GM12878 (cell line): ENCODE results near the gene GALNT6. TPM values are rescaled to one million over a fixed set of nuclear protein-coding genes. Genes with fewer than 3 reads are reported as not detected.

Experiments used
- ATAC-seq: fragments of 200-7000 bp; cut with Tn5 transposase; 3 replicates; pipeline ENCODE4 v1.9.1; 2020; ENCODE audit warnings: mild to moderate bottlenecking, moderate library complexity
- BruUV-seq: library from RNA; stranded (reverse); fragments of 400-500 nt; replicated peaks from 2 replicates; lab custom pipeline; 2021; lab: Mats Ljungman, UMichigan
- CTCF ChIA-PET: fragments of 300-600 bp; sonication (Branson Sonifier 250); formaldehyde crosslinking; extraction: SDS; loops from one replicate; lab custom pipeline; 2021; ENCODE audit warnings: inconsistent platforms; lab: Yijun Ruan, JAX
- POLR2A ChIA-PET: fragments of 350-600 bp; formaldehyde crosslinking; extraction: SDS; loops from one replicate; lab custom pipeline; 2021; ENCODE audit warnings: inconsistent platforms; lab: Charles Lee
- RAD21 ChIA-PET: fragments of 300-600 bp; sonication (Branson Sonifier 250); formaldehyde crosslinking; loops from one replicate; lab custom pipeline; 2023; ENCODE audit warnings: antibody characterized with exemption; ENCODE audit not compliant: unreplicated experiment; lab: Charles Lee
- SMC1A ChIA-PET: fragments of 300-600 bp; sonication (Branson Sonifier 250); formaldehyde crosslinking; loops from one replicate; lab custom pipeline; 2023; ENCODE audit not compliant: unreplicated experiment, uncharacterized antibody; lab: Charles Lee
- DNase-seq: peaks from one replicate; pipeline ENCODE4 v3.0.0-alpha.2; 2011; ENCODE audit warnings: low read depth, low spot score
- FAIRE-seq: peaks from 3 replicates; lab custom pipeline; 2011; peaks lifted over from hg19 to GRCh38; lab: Jason Lieb, UNC
- H2AFZ ChIP-seq: 2 replicates; pipeline ENCODE4 v1.6.0; 2011; ENCODE audit warnings: low read depth, low read length, control low read depth; ENCODE audit not compliant: control insufficient read depth
- H3K27ac ChIP-seq: 2 replicates; pipeline ENCODE4 v1.5.1; 2011; ENCODE audit warnings: control low read depth; ENCODE audit not compliant: control insufficient read depth, insufficient read depth
- H3K27me3 ChIP-seq, 2 experiments: replicated peaks in 1 of 2; 2 replicates each; pipeline versions ENCODE4 v1.6.0 to v1.6.1; 2011; ENCODE audit warnings: low read length in 1 of 2; ENCODE audit not compliant: control insufficient read depth in 2 of 2, insufficient read depth in 2 of 2
- H3K36me3 ChIP-seq, 2 experiments: 2 replicates each; pipeline ENCODE4 v1.5.1; 2011; ENCODE audit warnings: low read length in 1 of 2; ENCODE audit not compliant: control insufficient read depth in 2 of 2, insufficient read depth in 2 of 2
- H3K4me1 ChIP-seq: 2 replicates; pipeline ENCODE4 v1.6.1; 2011; ENCODE audit warnings: mild to moderate bottlenecking, low read length, moderate library complexity, mixed read lengths; ENCODE audit not compliant: control insufficient read depth, insufficient read depth
- H3K4me2 ChIP-seq: 2 replicates; pipeline ENCODE4 v1.6.0; 2011; ENCODE audit warnings: control low read depth; ENCODE audit not compliant: control insufficient read depth, insufficient read depth
- H3K4me3 ChIP-seq: fragments of 200-600 bp; sonication (generic); 2 replicates; pipeline ENCODE4 v1.5.1; 2016
- H3K79me2 ChIP-seq: 2 replicates; pipeline ENCODE4 v1.6.0; 2011; ENCODE audit warnings: low read length; ENCODE audit not compliant: control insufficient read depth, insufficient read depth
- H3K9ac ChIP-seq: 2 replicates; pipeline ENCODE4 v1.8.0; 2011; ENCODE audit warnings: low read length, control low read depth, mixed read lengths; ENCODE audit not compliant: control insufficient read depth, insufficient read depth
- H3K9me3 ChIP-seq: replicated peaks from 3 replicates; pipeline ENCODE4 v1.5.1; 2011; ENCODE audit warnings: mild to moderate bottlenecking, low read length; ENCODE audit not compliant: control insufficient read depth, insufficient read depth
- H4K20me1 ChIP-seq: 2 replicates; pipeline ENCODE4 v1.6.0; 2011; ENCODE audit not compliant: control insufficient read depth, insufficient read depth
- ASH2L ChIP-seq: fragments of 300-600, 200-600 bp; sonication (generic); IDR thresholded peaks from 2 replicates; pipeline ENCODE4 v1.6.1; 2017; ENCODE audit warnings: low read depth, mild to moderate bottlenecking, borderline replicate concordance
- CBX3 ChIP-seq: fragments of 200-600 bp; sonication (generic); IDR thresholded peaks from 2 replicates; pipeline ENCODE4 v1.6.1; 2016; ENCODE audit warnings: low read depth, borderline replicate concordance
- FOXM1 ChIP-seq: IDR thresholded peaks from 2 replicates; pipeline ENCODE4 v1.6.1; 2012; ENCODE audit warnings: low read depth, mild to moderate bottlenecking, inconsistent platforms, low read length, moderate library complexity
- KDM1A ChIP-seq: fragments of 200-600 bp; sonication (generic); IDR thresholded peaks from 2 replicates; pipeline ENCODE4 v1.6.1; 2016; ENCODE audit warnings: borderline replicate concordance
- MTA2 ChIP-seq: fragments of 450-650 bp; IDR thresholded peaks from 2 replicates; pipeline ENCODE4 v1.6.1; 2016; ENCODE audit warnings: low read depth, mild to moderate bottlenecking, moderate library complexity
- NFIC ChIP-seq: IDR thresholded peaks from 2 replicates; pipeline ENCODE4 v1.6.1; 2012; ENCODE audit warnings: low read depth, mild to moderate bottlenecking, inconsistent platforms, low read length, moderate library complexity
- NR2F1 ChIP-seq: fragments of 450-650 bp; conservative IDR thresholded peaks from 2 replicates; pipeline ENCODE4 v1.6.1; 2017; ENCODE audit warnings: mild to moderate bottlenecking
- SREBF1 ChIP-seq: IDR thresholded peaks from 2 replicates; pipeline ENCODE4 v1.6.1; 2012; ENCODE audit warnings: mild to moderate bottlenecking, low read length
- WRNIP1 ChIP-seq: IDR thresholded peaks from 2 replicates; pipeline ENCODE4 v1.6.1; 2011; ENCODE audit warnings: low read depth, low read length, improper control_type of control experiment, borderline replicate concordance
- WGBS: methylation state at CpG from one replicate; pipeline ENCODE4 v1.1.6; 2016; ENCODE audit warnings: low lambda C conversion rate; ENCODE audit not compliant: insufficient replicate concordance, insufficient coverage; ENCODE audit errors: missing lambda C conversion rate; 5-methylcytosine and 5-hydroxymethylcytosine counted together
- in situ Hi-C: fragments of 300-500 bp; cut with MboI; formaldehyde crosslinking; loops from 9 replicates; pipeline ENCODE4 v1.14.3; 2018; ENCODE audit warnings: mixed read lengths
- intact Hi-C: fragments of 100-400 bp; cut with micrococcal nuclease; formaldehyde crosslinking; loops from one replicate; pipeline ENCODE4 v1.14.2; 2022; ENCODE audit not compliant: unreplicated experiment
- polyA plus RNA-seq, 11 experiments: library from polyadenylated mRNA; depleted of rRNA in 4 of 11; unstranded in 6 of 11; stranded (reverse) in 5 of 11; fragments of >200 nt; fragmentation: Nextera tagmentation in 4 of 11; fragmentation: Illumina TruSeq in 1 of 11; extraction: Ambion mirVana in 4 of 11; extraction: Trizol in 1 of 11; gene quantifications; 1 replicate in 1 of 11; 2 replicates in 10 of 11; pipeline versions ENCODE4 v1.2.1 to v1.2.3, GENCODE V29; 2011 to 2016; ENCODE audit warnings: inconsistent platforms in 2 of 11, missing spikeins in 2 of 11, low read depth in 1 of 11
- total RNA-seq, 4 experiments: library from RNA; depleted of rRNA in 3 of 4; stranded (reverse); fragments of >200 nt in 3 of 4; fragmentation: Illumina TruSeq in 1 of 4; extraction: Trizol in 1 of 4; gene quantifications; 2 replicates each; pipeline versions ENCODE4 v1.2.1 to v1.2.3, GENCODE V29; 2013 to 2021
- TF ChIP-seq, protein P1 (sequence below): fragments of 450-650 bp; IDR thresholded peaks from 2 replicates; pipeline ENCODE4 v1.6.1; 2018; ENCODE audit warnings: mild to moderate bottlenecking, low read depth, moderate library complexity; ENCODE audit not compliant: partially characterized antibody
- TF ChIP-seq, protein P2 (sequence below): IDR thresholded peaks from 2 replicates; pipeline ENCODE4 v1.6.1; 2011; ENCODE audit warnings: low read depth, low read length, improper control_type of control experiment, borderline replicate concordance
- TF ChIP-seq, protein P3 (sequence below): IDR thresholded peaks from 2 replicates; pipeline ENCODE4 v1.6.1; 2011; ENCODE audit warnings: borderline replicate concordance, low read depth, mild to moderate bottlenecking, moderate library complexity, low read length; ENCODE audit not compliant: insufficient read depth, poor library complexity, severe bottlenecking
- TF ChIP-seq, protein P4 (sequence below): fragments of 450-650 bp; IDR thresholded peaks from 2 replicates; pipeline ENCODE4 v1.6.1; 2017; ENCODE audit warnings: mild to moderate bottlenecking, moderate library complexity

Gene GALNT6
- total and polyA plus RNA-seq, 10 of the 15 experiments (the other 5 are each of a cell fraction or from before 2014, with no cell fraction given) = 6.6 to 40.4 (median 23.7) TPM

DNA sequence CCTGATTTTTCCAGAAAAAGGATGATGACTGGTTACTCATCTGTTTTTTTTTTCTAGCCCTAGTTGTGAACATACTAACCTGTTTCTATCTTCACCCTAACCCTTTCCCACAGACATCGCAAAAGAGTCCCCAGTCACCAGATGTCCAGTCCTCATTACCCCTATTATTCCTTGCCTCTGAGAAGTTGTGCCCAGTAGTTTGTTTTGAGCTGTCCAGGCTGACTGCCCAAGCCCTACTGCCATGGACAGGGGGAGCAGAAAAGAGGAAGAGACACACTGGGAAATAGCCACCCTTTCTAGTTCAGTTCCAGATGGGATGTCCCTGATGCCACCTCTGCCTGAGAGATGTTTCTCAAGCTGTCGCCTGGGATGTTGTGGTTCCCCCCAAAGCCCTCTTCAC is 30.9 kb downstream of the GALNT6 start:
- Histone ChIP-seq H3K4me3 (no peak overlapping the region), H3K9ac (no peak overlapping the region), H3K4me2 (no peak overlapping the region), H3K4me1 (peaks cover 21% of the 10 kb centered on the region), H3K27me3 (no peaks in the 10 kb centered on the region), H3K79me2 (no peaks in the 10 kb centered on the region), H3K9me3 (peaks cover 2% of the 10 kb centered on the region; the same call in 2 of the 3 replicates), H2AFZ (no peak overlapping the region), H3K36me3 (peaks cover 0 to 10% of the 10 kb centered on the region in 2 experiments), H3K27ac (no peak overlapping the region)
- intact Hi-C loops = no loop called here
- no peak for FAIRE-seq
- ChIA-PET SMC1A (interaction anchor here (1.3 kb wide), 1 partner anchor 23 kb away, joined by 3 read pairs; no protein-coding TSS in a partner anchor), POLR2A (no interaction called here), RAD21 (no interaction called here), CTCF (interaction anchor here (1.6 to 3.7 kb wide), 2 partner anchors 11 to 18 kb away, joined by 4 to 18 read pairs; no protein-coding TSS in a partner anchor)
- no TSS peak for BruUV-seq
- DNase-seq = no peak
- in situ Hi-C loops = no loop called here
- TF ChIP-seq SREBF1 (no peak), FOXM1 (no peak), KDM1A (no peak), NFIC (no peak), NR2F1 (no peak), CBX3 (no peak), WRNIP1 (no peak), ASH2L (no peak), MTA2 (no peak)
- TF ChIP-seq, protein P1, sequence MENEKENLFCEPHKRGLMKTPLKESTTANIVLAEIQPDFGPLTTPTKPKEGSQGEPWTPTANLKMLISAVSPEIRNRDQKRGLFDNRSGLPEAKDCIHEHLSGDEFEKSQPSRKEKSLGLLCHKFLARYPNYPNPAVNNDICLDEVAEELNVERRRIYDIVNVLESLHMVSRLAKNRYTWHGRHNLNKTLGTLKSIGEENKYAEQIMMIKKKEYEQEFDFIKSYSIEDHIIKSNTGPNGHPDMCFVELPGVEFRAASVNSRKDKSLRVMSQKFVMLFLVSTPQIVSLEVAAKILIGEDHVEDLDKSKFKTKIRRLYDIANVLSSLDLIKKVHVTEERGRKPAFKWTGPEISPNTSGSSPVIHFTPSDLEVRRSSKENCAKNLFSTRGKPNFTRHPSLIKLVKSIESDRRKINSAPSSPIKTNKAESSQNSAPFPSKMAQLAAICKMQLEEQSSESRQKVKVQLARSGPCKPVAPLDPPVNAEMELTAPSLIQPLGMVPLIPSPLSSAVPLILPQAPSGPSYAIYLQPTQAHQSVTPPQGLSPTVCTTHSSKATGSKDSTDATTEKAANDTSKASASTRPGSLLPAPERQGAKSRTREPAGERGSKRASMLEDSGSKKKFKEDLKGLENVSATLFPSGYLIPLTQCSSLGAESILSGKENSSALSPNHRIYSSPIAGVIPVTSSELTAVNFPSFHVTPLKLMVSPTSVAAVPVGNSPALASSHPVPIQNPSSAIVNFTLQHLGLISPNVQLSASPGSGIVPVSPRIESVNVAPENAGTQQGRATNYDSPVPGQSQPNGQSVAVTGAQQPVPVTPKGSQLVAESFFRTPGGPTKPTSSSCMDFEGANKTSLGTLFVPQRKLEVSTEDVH = no peak
- TF ChIP-seq, protein P2, sequence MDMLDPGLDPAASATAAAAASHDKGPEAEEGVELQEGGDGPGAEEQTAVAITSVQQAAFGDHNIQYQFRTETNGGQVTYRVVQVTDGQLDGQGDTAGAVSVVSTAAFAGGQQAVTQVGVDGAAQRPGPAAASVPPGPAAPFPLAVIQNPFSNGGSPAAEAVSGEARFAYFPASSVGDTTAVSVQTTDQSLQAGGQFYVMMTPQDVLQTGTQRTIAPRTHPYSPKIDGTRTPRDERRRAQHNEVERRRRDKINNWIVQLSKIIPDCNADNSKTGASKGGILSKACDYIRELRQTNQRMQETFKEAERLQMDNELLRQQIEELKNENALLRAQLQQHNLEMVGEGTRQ = no peak
- TF ChIP-seq, protein P3, sequence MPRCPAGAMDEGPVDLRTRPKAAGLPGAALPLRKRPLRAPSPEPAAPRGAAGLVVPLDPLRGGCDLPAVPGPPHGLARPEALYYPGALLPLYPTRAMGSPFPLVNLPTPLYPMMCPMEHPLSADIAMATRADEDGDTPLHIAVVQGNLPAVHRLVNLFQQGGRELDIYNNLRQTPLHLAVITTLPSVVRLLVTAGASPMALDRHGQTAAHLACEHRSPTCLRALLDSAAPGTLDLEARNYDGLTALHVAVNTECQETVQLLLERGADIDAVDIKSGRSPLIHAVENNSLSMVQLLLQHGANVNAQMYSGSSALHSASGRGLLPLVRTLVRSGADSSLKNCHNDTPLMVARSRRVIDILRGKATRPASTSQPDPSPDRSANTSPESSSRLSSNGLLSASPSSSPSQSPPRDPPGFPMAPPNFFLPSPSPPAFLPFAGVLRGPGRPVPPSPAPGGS = no peak
- TF ChIP-seq, protein P4, sequence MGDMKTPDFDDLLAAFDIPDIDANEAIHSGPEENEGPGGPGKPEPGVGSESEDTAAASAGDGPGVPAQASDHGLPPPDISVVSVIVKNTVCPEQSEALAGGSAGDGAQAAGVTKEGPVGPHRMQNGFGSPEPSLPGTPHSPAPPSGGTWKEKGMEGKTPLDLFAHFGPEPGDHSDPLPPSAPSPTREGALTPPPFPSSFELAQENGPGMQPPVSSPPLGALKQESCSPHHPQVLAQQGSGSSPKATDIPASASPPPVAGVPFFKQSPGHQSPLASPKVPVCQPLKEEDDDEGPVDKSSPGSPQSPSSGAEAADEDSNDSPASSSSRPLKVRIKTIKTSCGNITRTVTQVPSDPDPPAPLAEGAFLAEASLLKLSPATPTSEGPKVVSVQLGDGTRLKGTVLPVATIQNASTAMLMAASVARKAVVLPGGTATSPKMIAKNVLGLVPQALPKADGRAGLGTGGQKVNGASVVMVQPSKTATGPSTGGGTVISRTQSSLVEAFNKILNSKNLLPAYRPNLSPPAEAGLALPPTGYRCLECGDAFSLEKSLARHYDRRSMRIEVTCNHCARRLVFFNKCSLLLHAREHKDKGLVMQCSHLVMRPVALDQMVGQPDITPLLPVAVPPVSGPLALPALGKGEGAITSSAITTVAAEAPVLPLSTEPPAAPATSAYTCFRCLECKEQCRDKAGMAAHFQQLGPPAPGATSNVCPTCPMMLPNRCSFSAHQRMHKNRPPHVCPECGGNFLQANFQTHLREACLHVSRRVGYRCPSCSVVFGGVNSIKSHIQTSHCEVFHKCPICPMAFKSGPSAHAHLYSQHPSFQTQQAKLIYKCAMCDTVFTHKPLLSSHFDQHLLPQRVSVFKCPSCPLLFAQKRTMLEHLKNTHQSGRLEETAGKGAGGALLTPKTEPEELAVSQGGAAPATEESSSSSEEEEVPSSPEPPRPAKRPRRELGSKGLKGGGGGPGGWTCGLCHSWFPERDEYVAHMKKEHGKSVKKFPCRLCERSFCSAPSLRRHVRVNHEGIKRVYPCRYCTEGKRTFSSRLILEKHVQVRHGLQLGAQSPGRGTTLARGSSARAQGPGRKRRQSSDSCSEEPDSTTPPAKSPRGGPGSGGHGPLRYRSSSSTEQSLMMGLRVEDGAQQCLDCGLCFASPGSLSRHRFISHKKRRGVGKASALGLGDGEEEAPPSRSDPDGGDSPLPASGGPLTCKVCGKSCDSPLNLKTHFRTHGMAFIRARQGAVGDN = no peak
- TF ChIP-seq, all 136 proteins: peak for 0
- H4K20me1 ChIP-seq = no peaks in the 10 kb centered on the region
- no peak for ATAC-seq
- 100% methylated on average over 2 of the region's 2 CpGs for WGBS
